GM12874 (cell line): ENCODE results near the gene DLGAP4.

Experiments used
- TF ChIP-seq, protein P1 (sequence below): IDR thresholded peaks from 2 replicates; pipeline ENCODE4 v1.5.1; 2011; ENCODE audit warnings: low read depth, mild to moderate bottlenecking, control low read depth, low read length, moderate library complexity; ENCODE audit not compliant: insufficient read depth

Gene DLGAP4

DNA sequence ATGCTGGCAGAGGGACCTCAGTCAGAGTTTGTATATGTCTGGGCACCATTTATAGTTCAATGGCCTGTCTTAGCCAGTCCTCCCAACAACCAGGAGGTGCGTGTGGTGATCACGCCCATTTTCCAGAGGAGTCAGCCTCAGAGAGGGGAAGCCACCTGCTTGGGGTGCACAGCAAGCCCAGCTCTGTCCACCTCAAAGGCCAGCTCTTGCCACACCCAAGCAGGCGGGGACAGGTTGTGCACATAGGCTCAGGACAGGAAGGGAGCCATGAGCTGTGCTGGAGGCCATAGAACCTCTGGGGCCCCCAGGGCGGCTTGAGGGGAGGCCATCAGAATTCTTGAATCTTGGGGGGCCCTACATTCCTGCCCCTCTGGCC lies 61.2 kb downstream of the DLGAP4 start:
- TF ChIP-seq, protein P1, sequence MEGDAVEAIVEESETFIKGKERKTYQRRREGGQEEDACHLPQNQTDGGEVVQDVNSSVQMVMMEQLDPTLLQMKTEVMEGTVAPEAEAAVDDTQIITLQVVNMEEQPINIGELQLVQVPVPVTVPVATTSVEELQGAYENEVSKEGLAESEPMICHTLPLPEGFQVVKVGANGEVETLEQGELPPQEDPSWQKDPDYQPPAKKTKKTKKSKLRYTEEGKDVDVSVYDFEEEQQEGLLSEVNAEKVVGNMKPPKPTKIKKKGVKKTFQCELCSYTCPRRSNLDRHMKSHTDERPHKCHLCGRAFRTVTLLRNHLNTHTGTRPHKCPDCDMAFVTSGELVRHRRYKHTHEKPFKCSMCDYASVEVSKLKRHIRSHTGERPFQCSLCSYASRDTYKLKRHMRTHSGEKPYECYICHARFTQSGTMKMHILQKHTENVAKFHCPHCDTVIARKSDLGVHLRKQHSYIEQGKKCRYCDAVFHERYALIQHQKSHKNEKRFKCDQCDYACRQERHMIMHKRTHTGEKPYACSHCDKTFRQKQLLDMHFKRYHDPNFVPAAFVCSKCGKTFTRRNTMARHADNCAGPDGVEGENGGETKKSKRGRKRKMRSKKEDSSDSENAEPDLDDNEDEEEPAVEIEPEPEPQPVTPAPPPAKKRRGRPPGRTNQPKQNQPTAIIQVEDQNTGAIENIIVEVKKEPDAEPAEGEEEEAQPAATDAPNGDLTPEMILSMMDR, result no peak

DNA sequence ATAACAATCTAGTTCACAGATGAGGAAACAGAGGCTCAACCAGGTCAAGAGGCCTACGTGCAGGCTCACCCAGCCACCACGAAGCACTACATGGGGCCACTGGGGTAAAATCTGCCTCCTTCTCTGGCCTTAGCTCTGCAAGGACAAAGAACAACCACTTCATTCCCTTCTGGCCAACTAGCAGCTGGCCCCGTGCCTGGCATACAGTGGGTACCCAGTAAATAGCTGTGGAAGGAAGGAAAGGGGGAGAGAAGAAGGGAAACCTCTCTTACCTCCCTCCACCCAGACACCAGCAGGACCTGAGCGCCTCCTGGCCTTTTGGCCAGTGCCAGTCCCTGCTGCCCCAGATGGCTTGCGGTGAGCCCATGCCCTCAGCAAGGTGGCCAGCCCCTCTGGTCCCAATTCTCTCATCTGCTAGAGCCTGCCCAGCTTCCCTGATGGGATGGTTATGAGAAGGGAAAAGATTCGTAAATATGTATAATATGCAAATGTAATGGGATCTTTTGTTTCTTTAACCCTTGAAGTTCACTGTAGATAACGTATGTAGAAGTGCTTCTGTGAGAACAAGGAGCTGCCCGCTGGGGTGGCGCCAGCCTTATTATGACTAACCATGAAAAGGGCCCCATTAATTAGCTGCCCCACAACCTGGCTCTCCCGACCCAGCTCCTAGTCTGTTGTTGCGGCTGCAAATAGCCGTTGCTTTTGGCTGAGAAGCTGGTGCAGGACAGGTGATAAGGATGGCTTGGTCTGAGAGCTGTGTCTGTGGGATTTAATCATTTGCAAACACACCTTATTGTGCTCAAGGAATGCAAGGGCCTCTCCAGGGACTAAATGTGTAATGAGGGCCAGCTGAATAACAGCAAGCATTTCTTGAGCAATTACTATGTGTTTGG lies 62.0 kb downstream of the DLGAP4 start:
- TF ChIP-seq, protein P1, result no peak

GRCh38 chr20:36368869-36369268 lies 62.7 kb downstream of the DLGAP4 start:
- TF ChIP-seq, protein P1, result no peak

DNA sequence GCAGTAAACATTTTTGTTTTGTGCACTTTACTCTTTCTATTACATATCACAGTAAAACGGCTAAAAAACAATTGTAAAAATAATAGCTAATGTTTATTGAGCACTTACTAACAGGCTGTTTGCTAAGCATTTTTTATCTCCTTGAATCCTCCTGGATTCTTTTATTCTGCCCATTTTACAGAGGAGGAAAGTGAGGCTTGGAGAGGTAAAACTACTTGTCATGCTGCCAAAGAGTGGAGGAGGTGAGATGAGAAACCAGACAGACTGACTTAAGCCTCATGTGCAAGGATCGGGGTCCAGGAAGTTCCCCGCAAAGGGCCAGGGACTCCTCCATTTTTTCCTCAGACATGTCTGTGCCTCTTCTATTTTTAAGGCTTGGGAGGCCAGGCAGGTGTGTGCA lies 63.6 kb downstream of the DLGAP4 start:
- TF ChIP-seq, protein P1, result no peak

DNA sequence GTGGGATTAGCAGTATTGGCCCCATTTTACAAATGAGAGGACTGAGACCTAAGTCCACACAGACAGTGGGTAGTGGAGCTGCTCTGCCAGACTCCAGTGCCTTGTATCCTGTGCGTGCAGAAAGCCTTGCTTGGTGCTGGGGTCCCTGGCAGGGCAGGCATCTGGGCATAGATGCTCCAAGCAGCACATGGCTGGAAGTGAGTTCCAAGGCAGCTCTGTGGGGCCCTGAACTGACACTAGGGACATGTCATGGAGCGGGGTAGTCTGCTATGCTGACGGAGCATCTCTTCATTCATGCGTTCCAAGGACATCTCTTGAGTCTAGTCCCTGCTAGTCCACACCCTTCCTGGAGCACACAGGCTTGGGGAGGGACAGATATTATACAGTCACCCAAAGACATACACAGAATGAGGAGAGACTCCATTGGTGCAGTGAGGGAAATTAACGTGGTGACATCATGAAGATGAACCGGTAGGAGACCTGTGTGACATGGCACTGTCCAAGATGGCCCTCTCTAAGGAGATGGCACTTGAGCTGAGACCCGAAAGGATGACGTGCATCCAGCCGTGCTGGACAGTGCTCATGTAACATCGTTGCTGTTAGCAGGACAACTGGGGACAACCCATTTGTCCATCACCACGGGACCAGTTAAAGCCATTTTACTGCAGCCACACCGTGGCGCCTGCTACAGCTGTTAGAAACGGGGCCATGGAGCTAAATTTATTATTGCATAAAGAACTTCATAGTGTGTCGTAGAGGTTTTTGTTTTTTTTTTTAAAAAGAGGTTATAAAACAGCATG lies 65.1 kb downstream of the DLGAP4 start:
- TF ChIP-seq, protein P1, result no peak

- TF ChIP-seq, protein P1, result no peak
Measured at GRCh38 chr20:36372666-36373065, 66.5 kb downstream of the DLGAP4 start.

GRCh38 chr20:36373089-36373488 lies 67.0 kb downstream of the DLGAP4 start:
- TF ChIP-seq, protein P1, result no peak
